AG04450 (cell line): ENCODE results near the gene RPS19BP1. TPM values are rescaled to one million over a fixed set of nuclear protein-coding genes. Genes with fewer than 3 reads are reported as not detected.

Experiments
- CTCF ChIA-PET: fragments of 300-600, 350-600 bp; formaldehyde crosslinking; extraction: SDS; loops from one replicate; lab custom pipeline; 2022; ENCODE audit warnings: antibody characterized with exemption, inconsistent platforms; lab: Charles Lee
- POLR2A ChIA-PET: fragments of 350-600 bp; formaldehyde crosslinking; extraction: SDS; loops from one replicate; lab custom pipeline; 2021; ENCODE audit warnings: antibody characterized with exemption, inconsistent platforms; lab: Yijun Ruan, JAX
- DNase-seq: peaks from one replicate; pipeline ENCODE4 v3.0.0-alpha.2; 2011; ENCODE audit warnings: low read depth, low spot score
- H3K27ac ChIP-seq: one replicate; pipeline ENCODE4 v1.5.1; 2012; ENCODE audit warnings: low read depth, low read length, control low read depth
- H3K27me3 ChIP-seq: one replicate; pipeline ENCODE4 v1.6.0; 2012; ENCODE audit warnings: low read length; ENCODE audit not compliant: control insufficient read depth, insufficient read depth
- H3K4me3 ChIP-seq: 2 replicates; pipeline ENCODE4 v1.5.1; 2011; ENCODE audit warnings: mild to moderate bottlenecking, low read depth, low read length, control low read depth
- H3K9me3 ChIP-seq: 2 replicates; pipeline ENCODE4 v1.5.1; 2012; ENCODE audit warnings: low read length; ENCODE audit not compliant: control insufficient read depth, insufficient read depth
- CTCF ChIP-seq: IDR thresholded peaks from 2 replicates; pipeline ENCODE4 v1.5.1; 2011; ENCODE audit warnings: low read depth, low read length, control low read depth, inconsistent platforms
- polyA plus RNA-seq: library from polyadenylated mRNA; depleted of rRNA; stranded (reverse); fragments of >200 nt; gene quantifications from 2 replicates; pipeline ENCODE4 v1.2.3, GENCODE V29; 2011

The RPS19BP1 gene
- polyA plus RNA-seq, 1 experiment, result 50.8 TPM

- ChIA-PET POLR2A (interaction anchor here (0.6 kb wide), 1 partner anchor 209 kb away, joined by 3 read pairs; no protein-coding TSS in a partner anchor), CTCF (interaction anchor here (1.4 to 4.0 kb wide), 2 partner anchors 13 to 477 kb away, joined by 4 to 19 read pairs; no protein-coding TSS in a partner anchor)
- no peak for DNase-seq
These were observed 14.5 kb upstream of the RPS19BP1 start for GRCh38 chr22:39546889-39547586.

GRCh38 chr22:39545386-39546365 is 13.1 kb upstream of the RPS19BP1 start:
- TF ChIP-seq CTCF, result no peak
- peaks cover 14% of the 10 kb centered on the region for H3K27me3 ChIP-seq
- H3K4me3 ChIP-seq, result no peak overlapping the region
- DNase-seq, result no peak
- ChIA-PET CTCF (interaction anchor here (1.4 to 4.0 kb wide), 2 partner anchors 11 to 479 kb away, joined by 4 to 19 read pairs; no protein-coding TSS in a partner anchor), POLR2A (no interaction called here)
- H3K27ac ChIP-seq, result peak overlapping the region; percentile 21
- H3K9me3 ChIP-seq, result no peaks in the 10 kb centered on the region

More at GRCh38 chr22:39546889-39547586, 14.5 kb upstream of the RPS19BP1 start:
- Histone ChIP-seq H3K27ac (no peak overlapping the region), H3K27me3 (peaks cover 15% of the 10 kb centered on the region), H3K9me3 (no peaks in the 10 kb centered on the region), H3K4me3 (no peak overlapping the region)
- no peak for TF ChIP-seq CTCF

DNA sequence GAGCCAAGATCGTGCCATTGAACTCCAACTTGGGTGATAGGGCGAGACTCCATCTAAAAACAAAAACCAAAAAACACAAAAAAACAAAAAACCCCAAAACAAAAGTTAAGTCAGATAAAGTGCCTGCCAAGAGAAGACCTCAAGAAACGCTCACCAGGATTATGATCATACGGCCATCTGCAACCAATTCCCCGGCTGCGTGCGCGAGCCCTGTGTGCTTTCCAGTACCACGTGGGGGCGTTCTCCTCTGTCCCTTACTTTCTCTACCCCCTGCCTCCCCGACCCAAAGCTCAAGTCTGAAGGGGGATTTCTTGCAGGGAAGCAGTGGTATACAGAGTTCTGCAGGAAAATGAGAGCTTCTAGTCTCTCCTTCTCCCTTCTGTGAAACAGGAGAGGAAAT is 10.5 kb upstream of the RPS19BP1 start:
- CTCF ChIA-PET, result interaction anchor here (0.5 to 2.6 kb wide), 5 partner anchors 8 to 814 kb away, joined by 3 to 18 read pairs (median 6); no protein-coding TSS in a partner anchor
- Histone ChIP-seq H3K27ac (no peak overlapping the region), H3K27me3 (peaks cover 10% of the 10 kb centered on the region), H3K9me3 (no peaks in the 10 kb centered on the region), H3K4me3 (no peak overlapping the region)
- DNase-seq, result no peak
- TF ChIP-seq CTCF, result peak; percentile 51
- POLR2A ChIA-PET, result no interaction called here

DNA sequence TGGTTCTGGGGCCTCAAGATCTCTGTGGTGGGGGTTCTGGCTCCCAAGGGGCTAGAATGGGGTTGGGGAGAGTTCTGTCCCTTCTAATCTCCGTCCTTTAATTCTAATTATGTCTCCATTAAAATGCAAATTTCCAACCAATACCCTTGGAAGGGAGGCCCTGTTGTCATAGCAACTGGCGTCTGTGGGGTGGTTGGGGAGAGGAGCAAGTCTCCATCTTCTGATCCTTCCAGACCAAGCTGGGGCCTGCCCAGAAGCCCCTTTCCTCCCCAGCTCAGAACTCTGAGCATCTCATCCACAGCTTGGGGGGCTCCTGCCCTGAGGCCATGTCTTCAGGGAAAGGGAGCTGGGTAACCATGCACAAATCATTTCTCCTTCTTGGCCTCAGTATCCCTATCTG is 5.4 kb upstream of the RPS19BP1 start:
- peaks cover 7% of the 10 kb centered on the region for H3K27me3 ChIP-seq
- no peak for TF ChIP-seq CTCF
- ChIA-PET POLR2A (no interaction called here), CTCF (interaction anchor here (7.7 kb wide), 1 partner anchor 487 kb away, joined by 119 read pairs; no protein-coding TSS in a partner anchor)
- DNase-seq, result no peak
- H3K27ac ChIP-seq, result no peak overlapping the region
- H3K9me3 ChIP-seq, result no peaks in the 10 kb centered on the region
- H3K4me3 ChIP-seq, result no peak overlapping the region
